Loucy (cell line): ENCODE results near the gene COIL.

Experiments
- H2AFZ ChIP-seq: fragments of 200-600 bp; sonication (generic); 2 replicates; pipeline ENCODE4 v1.6.0; 2016; ENCODE audit warnings: antibody characterized with exemption, mild to moderate bottlenecking, low read length, moderate library complexity
- H3F3A ChIP-seq: fragments of 200-600 bp; 2 replicates; pipeline ENCODE4 v1.6.0; 2016; ENCODE audit warnings: antibody characterized with exemption, low read depth, mild to moderate bottlenecking
- H3K27me3 ChIP-seq: fragments of 200-600 bp; sonication (generic); 2 replicates; pipeline ENCODE4 v1.6.1; 2014; ENCODE audit warnings: low read length, mild to moderate bottlenecking; ENCODE audit not compliant: insufficient read depth, poor library complexity, severe bottlenecking
- H3K36me3 ChIP-seq: fragments of 200-600 bp; sonication (generic); 2 replicates; pipeline ENCODE4 v1.6.1; 2016; ENCODE audit warnings: low read length; ENCODE audit not compliant: insufficient read depth
- H3K4me1 ChIP-seq: fragments of 200-600 bp; sonication (generic); 2 replicates; pipeline ENCODE4 v1.5.1; 2014; ENCODE audit warnings: low read length, mild to moderate bottlenecking; ENCODE audit not compliant: insufficient read depth, poor library complexity, severe bottlenecking
- H3K4me2 ChIP-seq: fragments of 200-600 bp; sonication (generic); 2 replicates; pipeline ENCODE4 v1.6.0; 2014; ENCODE audit warnings: antibody characterized with exemption, low read length, low read depth, mild to moderate bottlenecking; ENCODE audit not compliant: poor library complexity, severe bottlenecking
- H3K4me3 ChIP-seq: fragments of 200-600 bp; sonication (generic); 2 replicates; pipeline ENCODE4 v1.5.1; 2014; ENCODE audit warnings: low read length, mild to moderate bottlenecking, mixed read lengths; ENCODE audit not compliant: poor library complexity, severe bottlenecking
- H3K79me2 ChIP-seq: fragments of 200-600 bp; sonication (generic); 2 replicates; pipeline ENCODE4 v1.6.1; 2014; ENCODE audit warnings: low read length; ENCODE audit not compliant: insufficient read depth
- H3K9ac ChIP-seq: fragments of 200-600 bp; sonication (generic); 2 replicates; pipeline ENCODE4 v1.6.0; 2014; ENCODE audit warnings: mild to moderate bottlenecking, low read depth, low read length, moderate library complexity; ENCODE audit not compliant: poor library complexity, severe bottlenecking
- H3K9me2 ChIP-seq: fragments of 200-600 bp; sonication (generic); replicated peaks from 2 replicates; pipeline ENCODE4 v1.6.1; 2016; ENCODE audit warnings: low read depth, low read length, mixed read lengths
- H3K9me3 ChIP-seq: fragments of 200-600 bp; sonication (generic); 2 replicates; pipeline ENCODE4 v1.6.1; 2014; ENCODE audit warnings: mild to moderate bottlenecking, antibody characterized with exemption, low read length, low read depth; ENCODE audit not compliant: insufficient read depth
- H4K20me1 ChIP-seq: fragments of 200-600 bp; sonication (generic); 2 replicates; pipeline ENCODE4 v1.6.0; 2014; ENCODE audit warnings: antibody characterized with exemption, low read length, mild to moderate bottlenecking; ENCODE audit not compliant: insufficient read depth, poor library complexity, severe bottlenecking
- CTCF ChIP-seq: fragments of 200-600 bp; sonication (generic); conservative IDR thresholded peaks from 2 replicates; pipeline ENCODE4 v1.5.1; 2014; ENCODE audit warnings: mild to moderate bottlenecking, antibody characterized with exemption, low read length
- EZH2phosphoT487 ChIP-seq: fragments of 200-600 bp; IDR thresholded peaks from 2 replicates; pipeline ENCODE4 v1.6.1; 2018; ENCODE audit warnings: antibody characterized with exemption, mild to moderate bottlenecking, moderate library complexity, borderline replicate concordance

COIL gene

DNA sequence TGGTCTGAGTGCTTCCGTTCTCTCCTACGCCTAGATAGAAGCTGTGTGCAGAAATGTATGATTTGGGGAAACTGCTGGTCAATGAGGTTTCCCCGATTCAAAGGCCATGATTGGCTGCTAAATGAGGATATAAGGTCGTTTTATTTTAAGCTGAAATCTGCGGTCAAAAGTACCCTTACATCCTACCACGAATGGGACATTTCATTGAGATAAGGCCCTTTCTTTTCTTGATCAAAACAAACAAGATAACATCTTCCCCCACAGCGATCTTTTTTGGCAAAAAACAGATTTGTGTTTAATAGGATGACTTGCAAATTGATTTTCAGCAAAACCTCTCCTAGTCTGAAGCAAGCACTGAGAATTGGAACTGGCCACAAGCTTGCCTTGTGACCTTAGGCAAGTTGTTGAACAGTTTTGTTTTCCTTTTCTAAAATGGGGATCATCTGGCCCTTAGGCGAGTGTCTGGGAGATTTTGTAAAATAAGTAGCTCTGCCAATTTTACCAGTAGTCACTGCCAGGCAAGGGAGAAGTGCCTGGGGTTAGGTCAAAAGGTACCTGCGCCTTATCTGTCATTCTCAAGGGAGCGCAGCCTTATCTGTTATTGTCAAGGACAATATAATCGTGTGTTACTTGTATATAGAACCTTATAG lies 17.7 kb upstream of the COIL start:
- H3K4me2 ChIP-seq: peak overlapping the region; percentile 93
- peak overlapping the region; percentile 91 for H3K4me3 ChIP-seq
- H3K9ac ChIP-seq: peak overlapping the region; percentile 65
- no peaks in the 10 kb centered on the region for H3K36me3 ChIP-seq
- H3K79me2 ChIP-seq: no peaks in the 10 kb centered on the region
- no peaks in the 10 kb centered on the region for H3F3A ChIP-seq
- H3K9me2 ChIP-seq: no peaks in the 10 kb centered on the region
- H2AFZ ChIP-seq: peak overlapping the region; percentile 88
- H3K4me1 ChIP-seq: peaks cover 14% of the 10 kb centered on the region
- H4K20me1 ChIP-seq: no peaks in the 10 kb centered on the region
- H3K27me3 ChIP-seq: peaks cover 4% of the 10 kb centered on the region
- H3K9me3 ChIP-seq: no peaks in the 10 kb centered on the region
- TF ChIP-seq EZH2phosphoT487 (no peak), CTCF (no peak)

- no peaks in the 10 kb centered on the region for H3K9me2 ChIP-seq
- peak within 1 kb of the TSS; percentile 99 for H2AFZ ChIP-seq
- H3K4me2 ChIP-seq: peak within 1 kb of the TSS; percentile 93
- no peaks in the 10 kb centered on the region for H3F3A ChIP-seq
- no peaks in the 10 kb centered on the region for H4K20me1 ChIP-seq
- H3K4me3 ChIP-seq: peak within 1 kb of the TSS; percentile 91
- no peaks in the 10 kb centered on the region for H3K9me3 ChIP-seq
- peak within 1 kb of the TSS; percentile 65 for H3K9ac ChIP-seq
- H3K36me3 ChIP-seq: no peaks in the 10 kb centered on the region
- TF ChIP-seq CTCF: no peak
- TF ChIP-seq EZH2phosphoT487: no peak
- peaks cover 4% of the 10 kb centered on the region for H3K27me3 ChIP-seq
- H3K79me2 ChIP-seq: no peaks in the 10 kb centered on the region
- peaks cover 14% of the 10 kb centered on the region for H3K4me1 ChIP-seq
Measured at GRCh38 chr17:56977673-56978395, 17.0 kb upstream of the COIL start, which contains the start of gene SCPEP1. TSS of gene SCPEP1 (plus strand) at chr17:56978131. CDS start at chr17:56978160, 29 bp downstream.

- Histone ChIP-seq H3K27me3 (peaks cover 4% of the 10 kb centered on the region), H2AFZ (peak overlapping the region; percentile 99; the same call in 1 of the 2 replicates), H3K79me2 (no peaks in the 10 kb centered on the region), H3K4me1 (peaks cover 14% of the 10 kb centered on the region), H3K36me3 (no peaks in the 10 kb centered on the region), H3K9me3 (no peaks in the 10 kb centered on the region), H3K4me2 (peak overlapping the region; percentile 93), H3F3A (no peaks in the 10 kb centered on the region), H3K9ac (peak overlapping the region; percentile 65), H3K4me3 (peak overlapping the region; percentile 91), H4K20me1 (no peaks in the 10 kb centered on the region), H3K9me2 (no peaks in the 10 kb centered on the region)
- TF ChIP-seq CTCF (no peak), EZH2phosphoT487 (no peak)
Measured at GRCh38 chr17:56976941-56977608, 16.2 kb upstream of the COIL start.
